Astrocyte (in vitro differentiated cells and primary cell): Measurements from ENCODE around the gene FLRT2. TPM values are rescaled to one million over a fixed set of nuclear protein-coding genes. Genes with fewer than 3 reads are reported as not detected.

ENCODE experiments used
- DNase-seq: peaks from one replicate; pipeline ENCODE4 v3.0.0-alpha.2; 2010; ENCODE audit warnings: low read depth
- FAIRE-seq: peaks from 2 replicates; lab custom pipeline; 2011; peaks lifted over from hg19 to GRCh38; lab: Jason Lieb, UNC
- H2AFZ ChIP-seq: 2 replicates; pipeline ENCODE4 v1.6.0; 2012; ENCODE audit warnings: low read depth, low read length, inconsistent platforms
- H3K27ac ChIP-seq: 2 replicates; pipeline ENCODE4 v1.5.1; 2011; ENCODE audit warnings: low read depth, low read length, inconsistent platforms
- H3K27me3 ChIP-seq: 2 replicates; pipeline ENCODE4 v1.6.0; 2011; ENCODE audit warnings: low read length, inconsistent platforms; ENCODE audit not compliant: insufficient read depth
- H3K36me3 ChIP-seq: 2 replicates; pipeline ENCODE4 v1.5.1; 2011; ENCODE audit warnings: low read length, inconsistent platforms; ENCODE audit not compliant: insufficient read depth
- H3K4me1 ChIP-seq: 2 replicates; pipeline ENCODE4 v1.5.1; 2011; ENCODE audit warnings: low read length, inconsistent platforms; ENCODE audit not compliant: insufficient read depth
- H3K4me2 ChIP-seq: 2 replicates; pipeline ENCODE4 v1.6.0; 2012; ENCODE audit warnings: low read length, inconsistent platforms
- H3K4me3 ChIP-seq: 2 replicates; pipeline ENCODE4 v1.5.1; 2011; ENCODE audit warnings: low read depth, mild to moderate bottlenecking, low read length, inconsistent platforms; ENCODE audit not compliant: insufficient read depth
- H3K79me2 ChIP-seq: 2 replicates; pipeline ENCODE4 v1.6.0; 2012; ENCODE audit warnings: mild to moderate bottlenecking, low read length, inconsistent platforms; ENCODE audit not compliant: insufficient read depth
- H3K9ac ChIP-seq: 2 replicates; pipeline ENCODE4 v1.6.0; 2012; ENCODE audit warnings: mild to moderate bottlenecking, low read length, inconsistent platforms
- H3K9me3 ChIP-seq: 2 replicates; pipeline ENCODE4 v1.5.1; 2012; ENCODE audit warnings: low read depth, mild to moderate bottlenecking, low read length, inconsistent platforms; ENCODE audit not compliant: insufficient read depth
- H4K20me1 ChIP-seq: 2 replicates; pipeline ENCODE4 v1.6.0; 2012; ENCODE audit warnings: low read length, inconsistent platforms; ENCODE audit not compliant: insufficient read depth
- H3K27ac Mint-ChIP-seq: one replicate; pipeline ENCODE4 v1.8.0; 2021; ENCODE audit warnings: mild to moderate bottlenecking, mixed read lengths; ENCODE audit not compliant: unreplicated experiment
- H3K27me3 Mint-ChIP-seq: one replicate; pipeline ENCODE4 v1.8.0; 2021; ENCODE audit warnings: low read depth, mixed read lengths; ENCODE audit not compliant: unreplicated experiment
- H3K36me3 Mint-ChIP-seq: one replicate; pipeline ENCODE4 v1.8.0; 2021; ENCODE audit warnings: low read depth, mixed read lengths; ENCODE audit not compliant: unreplicated experiment
- H3K4me1 Mint-ChIP-seq: one replicate; pipeline ENCODE4 v1.8.0; 2021; ENCODE audit warnings: low read depth, mixed read lengths; ENCODE audit not compliant: unreplicated experiment
- H3K4me3 Mint-ChIP-seq: one replicate; pipeline ENCODE4 v1.8.0; 2021; ENCODE audit warnings: mild to moderate bottlenecking, moderate library complexity, mixed read lengths; ENCODE audit not compliant: unreplicated experiment
- H3K9me3 Mint-ChIP-seq: one replicate; pipeline ENCODE4 v1.8.0; 2021; ENCODE audit warnings: mild to moderate bottlenecking, mixed read lengths; ENCODE audit not compliant: unreplicated experiment
- CTCF ChIP-seq: IDR thresholded peaks from 2 replicates; pipeline ENCODE4 v1.5.1; 2011; ENCODE audit warnings: low read depth, mild to moderate bottlenecking, inconsistent platforms, low read length, moderate library complexity; ENCODE audit not compliant: insufficient read depth
- EZH2 ChIP-seq: IDR thresholded peaks from 2 replicates; pipeline ENCODE4 v1.6.1; 2012; ENCODE audit warnings: mild to moderate bottlenecking, low read length, inconsistent platforms; ENCODE audit not compliant: insufficient read depth
- total RNA-seq: library from RNA; stranded (reverse); gene quantifications from 2 replicates; pipeline ENCODE4 v1.2.1, GENCODE V29; 2021

The FLRT2 gene
- total RNA-seq, 1 donor from 2014 or later, result 227 TPM

- H3K36me3 ChIP-seq, result no peaks in the 10 kb centered on the region
- no peak overlapping the region for H3K4me3 Mint-ChIP-seq
Observed at GRCh38 chr14:85702191-85702590, 172.2 kb downstream of the FLRT2 start.

GRCh38 chr14:85702997-85703396 is 173.1 kb downstream of the FLRT2 start:
- H3K79me2 ChIP-seq, result no peaks in the 10 kb centered on the region
- no peak overlapping the region for H2AFZ ChIP-seq
- Mint-ChIP-seq H3K27me3 (no peaks in the 10 kb centered on the region), H3K4me1 (peaks cover 21% of the 10 kb centered on the region), H3K27ac (peak overlapping the region; percentile 95), H3K4me3 (no peak overlapping the region), H3K9me3 (no peaks in the 10 kb centered on the region), H3K36me3 (no peaks in the 10 kb centered on the region)
- no peaks in the 10 kb centered on the region for H4K20me1 ChIP-seq
- no peaks in the 10 kb centered on the region for H3K36me3 ChIP-seq
- no peak overlapping the region for H3K4me3 ChIP-seq
- no peak overlapping the region for H3K4me2 ChIP-seq
- no peak for TF ChIP-seq CTCF
- no peak for TF ChIP-seq EZH2
- no peak overlapping the region for H3K27ac ChIP-seq
- no peaks in the 10 kb centered on the region for H3K27me3 ChIP-seq
- H3K9ac ChIP-seq, result no peak overlapping the region
- DNase-seq, result no peak
- no peaks in the 10 kb centered on the region for H3K9me3 ChIP-seq
- FAIRE-seq, result no peak
- no peaks in the 10 kb centered on the region for H3K4me1 ChIP-seq

More at GRCh38 chr14:85702191-85702590, 172.2 kb downstream of the FLRT2 start:
- no peak for TF ChIP-seq CTCF
- no peak for TF ChIP-seq EZH2
- Mint-ChIP-seq H3K4me1 (peaks cover 21% of the 10 kb centered on the region), H3K36me3 (no peaks in the 10 kb centered on the region), H3K9me3 (no peaks in the 10 kb centered on the region), H3K27me3 (no peaks in the 10 kb centered on the region), H3K27ac (peak overlapping the region; percentile 95)
- Histone ChIP-seq H3K4me1 (no peaks in the 10 kb centered on the region), H3K4me3 (no peak overlapping the region), H3K9me3 (no peaks in the 10 kb centered on the region), H3K27me3 (no peaks in the 10 kb centered on the region), H2AFZ (no peak overlapping the region), H3K79me2 (no peaks in the 10 kb centered on the region), H4K20me1 (no peaks in the 10 kb centered on the region), H3K9ac (no peak overlapping the region), H3K27ac (no peak overlapping the region), H3K4me2 (no peak overlapping the region)
- DNase-seq (no peak), FAIRE-seq (no peak)
